Panc1 (cell line): ENCODE results near the gene FILIP1L. TPM values are rescaled to one million over a fixed set of nuclear protein-coding genes. Genes with fewer than 3 reads are reported as not detected.
A peak's percentile ranks its signal among the peaks of the same experiment; 100 is the strongest.

Experiments used
- ATAC-seq: fragments of 200-7000 bp; cut with Tn5 transposase; 2 replicates; pipeline ENCODE4 v1.9.1; 2020; ENCODE audit warnings: mild to moderate bottlenecking, moderate library complexity
- BruUV-seq: library from RNA; stranded (reverse); fragments of 400-500 nt; replicated peaks from 2 replicates; lab custom pipeline; 2021; lab: Mats Ljungman, UMichigan
- CTCF ChIA-PET: fragments of 300-600 bp; sonication (Branson Sonifier 250); formaldehyde crosslinking; loops from one replicate; lab custom pipeline; 2022; ENCODE audit warnings: antibody characterized with exemption; lab: Charles Lee
- POLR2A ChIA-PET: fragments of 300-600 bp; sonication (Branson Sonifier 250); formaldehyde crosslinking; loops from one replicate; lab custom pipeline; 2022; ENCODE audit warnings: antibody characterized with exemption; lab: Charles Lee
- DNase-seq: peaks from one replicate; pipeline ENCODE4 v3.0.0-alpha.2; 2010; ENCODE audit warnings: low read depth, low spot score
- H3K27ac ChIP-seq: 2 replicates; pipeline ENCODE4 v1.5.1; 2011; ENCODE audit warnings: mild to moderate bottlenecking, low read length, inconsistent platforms
- H3K27me3 ChIP-seq: fragments of 200-500 bp; sonication (Bioruptor generic); 2 replicates; pipeline ENCODE4 v1.6.0; 2014; ENCODE audit warnings: low read length, inconsistent platforms; ENCODE audit not compliant: control insufficient read depth, insufficient read depth
- H3K36me3 ChIP-seq: fragments of 200-500 bp; sonication (Bioruptor generic); 2 replicates; pipeline ENCODE4 v1.5.1; 2014; ENCODE audit warnings: inconsistent platforms, mild to moderate bottlenecking, low read length, moderate library complexity; ENCODE audit not compliant: control insufficient read depth, insufficient read depth
- H3K4me1 ChIP-seq: 2 replicates; pipeline ENCODE4 v1.5.1; 2011; ENCODE audit warnings: inconsistent platforms, mild to moderate bottlenecking, low read length, moderate library complexity; ENCODE audit not compliant: control insufficient read depth, insufficient read depth
- H3K4me3 ChIP-seq, 2 experiments: 2 replicates each; pipeline ENCODE4 v1.5.1; 2011 to 2012; ENCODE audit warnings: low read depth in 2 of 2, low read length in 2 of 2, mild to moderate bottlenecking in 2 of 2, inconsistent platforms in 1 of 2, moderate library complexity in 1 of 2
- H3K9me3 ChIP-seq: fragments of 200-500 bp; sonication (Bioruptor generic); 2 replicates; pipeline ENCODE4 v1.5.1; 2014; ENCODE audit warnings: low read depth, mild to moderate bottlenecking, inconsistent platforms, low read length, moderate library complexity; ENCODE audit not compliant: control insufficient read depth, insufficient read depth
- POLR2AphosphoS5 ChIP-seq: IDR thresholded peaks from 2 replicates; pipeline ENCODE4 v1.6.1; 2012; ENCODE audit warnings: mild to moderate bottlenecking, low read depth, low read length, moderate library complexity
- SIN3A ChIP-seq: IDR thresholded peaks from 2 replicates; pipeline ENCODE4 v1.6.1; 2012; ENCODE audit warnings: low read depth, mild to moderate bottlenecking, low read length, moderate library complexity, borderline replicate concordance; ENCODE audit not compliant: insufficient read depth
- TCF7L2 ChIP-seq: IDR thresholded peaks from 2 replicates; pipeline ENCODE4 v1.6.1; 2011; ENCODE audit warnings: mild to moderate bottlenecking, low read depth, low read length, inconsistent platforms
- in situ Hi-C: cut with HindIII; loops from 2 replicates; pipeline ENCODE4 v1.10.0; 2016; ENCODE audit warnings: low sequenced_read_pairs, low pct_unique_long_range_greater_than_20kb
- intact Hi-C: fragments of 100-400 bp; cut with micrococcal nuclease; formaldehyde crosslinking; loops from one replicate; pipeline ENCODE4 v1.10.0; 2022; ENCODE audit not compliant: unreplicated experiment
- total RNA-seq: library from RNA; stranded (reverse); gene quantifications from one replicate; pipeline ENCODE4 v1.2.1, GENCODE V29; 2021; ENCODE audit not compliant: unreplicated experiment
- TF ChIP-seq, protein P1 (sequence below): fragments of 450-650 bp; IDR thresholded peaks from 2 replicates; pipeline ENCODE4 v1.5.1; 2017; ENCODE audit warnings: mild to moderate bottlenecking
- TF ChIP-seq, protein P2 (sequence below), 2 experiments: IDR thresholded peaks; 2 replicates each; pipeline ENCODE4 v1.6.1; 2011 to 2012; ENCODE audit warnings: low read depth in 2 of 2, control low read depth in 1 of 2, low read length in 1 of 2, mild to moderate bottlenecking in 1 of 2, moderate library complexity in 1 of 2; ENCODE audit not compliant: insufficient read depth in 1 of 2

The FILIP1L gene
- total RNA-seq, 1 experiment from 2014 or later: 3.2 TPM

GRCh38 chr3:99907959-99908544 lies 206.2 kb downstream of the FILIP1L start:
- in situ Hi-C loops (no loop called here), intact Hi-C loops (no loop called here)
- TF ChIP-seq, protein P1, sequence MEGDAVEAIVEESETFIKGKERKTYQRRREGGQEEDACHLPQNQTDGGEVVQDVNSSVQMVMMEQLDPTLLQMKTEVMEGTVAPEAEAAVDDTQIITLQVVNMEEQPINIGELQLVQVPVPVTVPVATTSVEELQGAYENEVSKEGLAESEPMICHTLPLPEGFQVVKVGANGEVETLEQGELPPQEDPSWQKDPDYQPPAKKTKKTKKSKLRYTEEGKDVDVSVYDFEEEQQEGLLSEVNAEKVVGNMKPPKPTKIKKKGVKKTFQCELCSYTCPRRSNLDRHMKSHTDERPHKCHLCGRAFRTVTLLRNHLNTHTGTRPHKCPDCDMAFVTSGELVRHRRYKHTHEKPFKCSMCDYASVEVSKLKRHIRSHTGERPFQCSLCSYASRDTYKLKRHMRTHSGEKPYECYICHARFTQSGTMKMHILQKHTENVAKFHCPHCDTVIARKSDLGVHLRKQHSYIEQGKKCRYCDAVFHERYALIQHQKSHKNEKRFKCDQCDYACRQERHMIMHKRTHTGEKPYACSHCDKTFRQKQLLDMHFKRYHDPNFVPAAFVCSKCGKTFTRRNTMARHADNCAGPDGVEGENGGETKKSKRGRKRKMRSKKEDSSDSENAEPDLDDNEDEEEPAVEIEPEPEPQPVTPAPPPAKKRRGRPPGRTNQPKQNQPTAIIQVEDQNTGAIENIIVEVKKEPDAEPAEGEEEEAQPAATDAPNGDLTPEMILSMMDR: no peak
- TF ChIP-seq TCF7L2: 0 out of 2 replicates have a peak, but pooled peaks have one; percentile 15
- no peak for ATAC-seq
- ChIA-PET POLR2A (no interaction called here), CTCF (no interaction called here)
- H3K9me3 ChIP-seq: no peaks in the 10 kb centered on the region
- H3K36me3 ChIP-seq: no peaks in the 10 kb centered on the region
- H3K4me3 ChIP-seq: no peak overlapping the region
- no peak overlapping the region for H3K27ac ChIP-seq
- no peak for DNase-seq
- no TSS peak for BruUV-seq
- 0 out of 2 replicates have a peak, but pooled peaks cover 3% of the 10 kb centered on the region for H3K4me1 ChIP-seq
- H3K27me3 ChIP-seq: no peaks in the 10 kb centered on the region

DNA sequence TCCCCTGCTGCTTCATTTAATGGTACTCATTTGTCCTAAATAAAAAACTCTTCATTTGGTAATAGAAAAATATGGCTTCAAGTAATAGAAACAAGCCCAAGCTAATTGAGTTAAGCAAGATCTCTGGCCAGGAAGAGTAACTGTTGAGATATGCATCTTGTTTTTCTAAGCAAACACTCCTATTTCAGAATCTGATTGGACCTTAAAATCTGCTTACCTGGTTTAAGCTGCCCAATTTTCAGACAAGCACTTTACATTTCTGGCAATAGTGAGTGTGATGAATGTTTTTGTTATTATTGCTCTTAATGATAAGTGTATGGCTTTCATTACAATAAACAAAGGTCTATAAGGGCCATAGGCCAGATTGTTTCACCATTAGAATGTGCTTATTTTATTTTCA lies 210.4 kb downstream of the FILIP1L start:
- Histone ChIP-seq H3K27me3 (no peaks in the 10 kb centered on the region), H3K36me3 (no peaks in the 10 kb centered on the region), H3K4me3 (no peak overlapping the region), H3K27ac (no peak overlapping the region), H3K4me1 (peaks cover 18% of the 10 kb centered on the region), H3K9me3 (no peaks in the 10 kb centered on the region)
- no TSS peak for BruUV-seq
- DNase-seq (no peak), ATAC-seq (no peak)
- POLR2A ChIA-PET: no interaction called here
- CTCF ChIA-PET: no interaction called here
- in situ Hi-C loops (no loop called here), intact Hi-C loops (no loop called here)
- no peak for TF ChIP-seq SIN3A

DNA sequence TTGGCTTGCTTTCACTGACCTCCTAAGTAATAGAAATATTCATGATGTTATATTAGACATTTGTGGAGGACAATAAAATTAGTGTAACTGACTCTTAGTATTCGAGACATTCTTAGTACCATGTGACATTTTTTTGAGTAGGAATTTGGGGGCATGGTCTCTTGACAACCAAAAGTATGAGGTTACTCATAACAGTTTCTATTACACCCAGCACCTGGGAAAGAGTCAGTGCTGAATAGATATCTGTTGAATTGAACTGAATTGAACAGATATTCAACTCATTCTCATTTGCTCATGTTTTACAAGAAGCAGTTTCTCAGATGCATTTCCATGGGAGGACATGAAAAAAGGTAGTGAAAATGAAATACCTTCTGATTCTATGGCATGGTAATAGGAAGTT lies 212.2 kb downstream of the FILIP1L start:
- Histone ChIP-seq H3K4me3 (no peak overlapping the region), H3K27me3 (no peaks in the 10 kb centered on the region), H3K36me3 (no peaks in the 10 kb centered on the region), H3K4me1 (peaks cover 18% of the 10 kb centered on the region), H3K27ac (peak overlapping the region; percentile 61), H3K9me3 (no peaks in the 10 kb centered on the region)
- TF ChIP-seq, protein P1: no peak
- TF ChIP-seq, protein P2, sequence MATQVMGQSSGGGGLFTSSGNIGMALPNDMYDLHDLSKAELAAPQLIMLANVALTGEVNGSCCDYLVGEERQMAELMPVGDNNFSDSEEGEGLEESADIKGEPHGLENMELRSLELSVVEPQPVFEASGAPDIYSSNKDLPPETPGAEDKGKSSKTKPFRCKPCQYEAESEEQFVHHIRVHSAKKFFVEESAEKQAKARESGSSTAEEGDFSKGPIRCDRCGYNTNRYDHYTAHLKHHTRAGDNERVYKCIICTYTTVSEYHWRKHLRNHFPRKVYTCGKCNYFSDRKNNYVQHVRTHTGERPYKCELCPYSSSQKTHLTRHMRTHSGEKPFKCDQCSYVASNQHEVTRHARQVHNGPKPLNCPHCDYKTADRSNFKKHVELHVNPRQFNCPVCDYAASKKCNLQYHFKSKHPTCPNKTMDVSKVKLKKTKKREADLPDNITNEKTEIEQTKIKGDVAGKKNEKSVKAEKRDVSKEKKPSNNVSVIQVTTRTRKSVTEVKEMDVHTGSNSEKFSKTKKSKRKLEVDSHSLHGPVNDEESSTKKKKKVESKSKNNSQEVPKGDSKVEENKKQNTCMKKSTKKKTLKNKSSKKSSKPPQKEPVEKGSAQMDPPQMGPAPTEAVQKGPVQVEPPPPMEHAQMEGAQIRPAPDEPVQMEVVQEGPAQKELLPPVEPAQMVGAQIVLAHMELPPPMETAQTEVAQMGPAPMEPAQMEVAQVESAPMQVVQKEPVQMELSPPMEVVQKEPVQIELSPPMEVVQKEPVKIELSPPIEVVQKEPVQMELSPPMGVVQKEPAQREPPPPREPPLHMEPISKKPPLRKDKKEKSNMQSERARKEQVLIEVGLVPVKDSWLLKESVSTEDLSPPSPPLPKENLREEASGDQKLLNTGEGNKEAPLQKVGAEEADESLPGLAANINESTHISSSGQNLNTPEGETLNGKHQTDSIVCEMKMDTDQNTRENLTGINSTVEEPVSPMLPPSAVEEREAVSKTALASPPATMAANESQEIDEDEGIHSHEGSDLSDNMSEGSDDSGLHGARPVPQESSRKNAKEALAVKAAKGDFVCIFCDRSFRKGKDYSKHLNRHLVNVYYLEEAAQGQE (IDR thresholded peaks at IDR 0.05; ENCODE audit: insufficient read depth in 1 of 2, low read depth in 2 of 2, low read length in 1 of 2): no peak
- no peak for TF ChIP-seq POLR2AphosphoS5
- no peak for TF ChIP-seq SIN3A
- no peak for TF ChIP-seq TCF7L2
- DNase-seq (no peak), ATAC-seq (no peak)
- in situ Hi-C loops: no loop called here
- ChIA-PET POLR2A (no interaction called here), CTCF (no interaction called here)
- intact Hi-C loops: no loop called here
- BruUV-seq: no TSS peak
